MCF 10A (cell line): ENCODE data around the gene SH3BP2. TPM values are rescaled to one million over a fixed set of nuclear protein-coding genes. Genes with fewer than 3 reads are reported as not detected.

ENCODE experiments used
- BruUV-seq: library from RNA; stranded (reverse); fragments of 400-500 nt; replicated peaks from 2 replicates; lab custom pipeline; 2021; lab: Mats Ljungman, UMichigan
- CTCF ChIA-PET: fragments of 300-600 bp; sonication (Branson Sonifier 250); formaldehyde crosslinking; extraction: SDS; loops from one replicate; lab custom pipeline; 2021; ENCODE audit warnings: antibody characterized with exemption, inconsistent platforms; lab: Yijun Ruan, JAX
- POLR2A ChIA-PET: fragments of 300-600, 350-650 bp; sonication (Branson Sonifier 250); formaldehyde crosslinking; extraction: SDS; loops from one replicate; lab custom pipeline; 2020; ENCODE audit warnings: antibody characterized with exemption, inconsistent platforms; lab: Yijun Ruan, JAX
- DNase-seq: peaks from one replicate; pipeline ENCODE4 v3.0.0-alpha.2; 2018; ENCODE audit not compliant: unreplicated experiment
- H3K27ac Mint-ChIP-seq: one replicate; pipeline ENCODE4 v1.8.0; 2022; ENCODE audit warnings: mild to moderate bottlenecking, low read depth, mixed read lengths; ENCODE audit not compliant: unreplicated experiment
- H3K27me3 Mint-ChIP-seq: one replicate; pipeline ENCODE4 v1.8.0; 2022; ENCODE audit warnings: mixed read lengths; ENCODE audit not compliant: insufficient read depth, unreplicated experiment
- H3K36me3 Mint-ChIP-seq: one replicate; pipeline ENCODE4 v1.8.0; 2022; ENCODE audit warnings: mild to moderate bottlenecking, moderate library complexity, mixed read lengths; ENCODE audit not compliant: insufficient read depth, unreplicated experiment
- H3K4me1 Mint-ChIP-seq: one replicate; pipeline ENCODE4 v1.8.0; 2022; ENCODE audit warnings: mixed read lengths; ENCODE audit not compliant: insufficient read depth, unreplicated experiment
- H3K4me3 Mint-ChIP-seq: one replicate; pipeline ENCODE4 v1.8.0; 2022; ENCODE audit warnings: mild to moderate bottlenecking, moderate library complexity, mixed read lengths; ENCODE audit not compliant: unreplicated experiment
- H3K9me3 Mint-ChIP-seq: one replicate; pipeline ENCODE4 v1.8.0; 2022; ENCODE audit warnings: mixed read lengths; ENCODE audit not compliant: unreplicated experiment
- CTCF ChIP-seq: fragments of 200-600 bp; IDR thresholded peaks from one replicate; pipeline ENCODE4 v1.8.0; 2022; ENCODE audit warnings: antibody characterized with exemption, mild to moderate bottlenecking; ENCODE audit not compliant: unreplicated experiment
- intact Hi-C: fragments of 100-400 bp; cut with micrococcal nuclease; formaldehyde crosslinking; loops from 2 replicates; pipeline ENCODE4 v1.14.1; 2022
- total RNA-seq: library from RNA; stranded (reverse); gene quantifications from 2 replicates; pipeline ENCODE4 v1.2.3, GENCODE V29; 2022

Gene SH3BP2
- total RNA-seq, 1 experiment from 2014 or later, result 57.9 TPM

GRCh38 chr4:2823671-2824328 lies 30.9 kb downstream of the SH3BP2 start:
- ChIA-PET CTCF (no interaction called here), POLR2A (interaction anchor here (1.1 kb wide), 1 partner anchor 16 kb away, joined by 4 read pairs; no protein-coding TSS in a partner anchor)
- H3K4me1 Mint-ChIP-seq, result peaks cover 7% of the 10 kb centered on the region
- no peak overlapping the region for H3K27ac Mint-ChIP-seq
- no peak for TF ChIP-seq CTCF
- no peaks in the 10 kb centered on the region for H3K9me3 Mint-ChIP-seq
- H3K36me3 Mint-ChIP-seq, result peaks cover 44% of the 10 kb centered on the region
- H3K27me3 Mint-ChIP-seq, result no peaks in the 10 kb centered on the region
- no peak for DNase-seq
- no peak overlapping the region for H3K4me3 Mint-ChIP-seq
- BruUV-seq, result no TSS peak
- intact Hi-C loops, result no loop called here

- no peak for DNase-seq
- ChIA-PET CTCF (no interaction called here), POLR2A (interaction anchor here (1.1 kb wide), 1 partner anchor 16 kb away, joined by 4 read pairs; no protein-coding TSS in a partner anchor)
- no peak for TF ChIP-seq CTCF
- H3K4me1 Mint-ChIP-seq, result peaks cover 5% of the 10 kb centered on the region
- H3K36me3 Mint-ChIP-seq, result peaks cover 50% of the 10 kb centered on the region
- no peaks in the 10 kb centered on the region for H3K27me3 Mint-ChIP-seq
- intact Hi-C loops, result no loop called here
- no TSS peak for BruUV-seq
- H3K27ac Mint-ChIP-seq, result no peak overlapping the region
- no peaks in the 10 kb centered on the region for H3K9me3 Mint-ChIP-seq
- no peak overlapping the region for H3K4me3 Mint-ChIP-seq
Observed at GRCh38 chr4:2824329-2824835, 31.5 kb downstream of the SH3BP2 start.

GRCh38 chr4:2824836-2825381 lies 32.0 kb downstream of the SH3BP2 start:
- DNase-seq, result no peak
- ChIA-PET CTCF (no interaction called here), POLR2A (interaction anchor here (1.1 kb wide), 1 partner anchor 15 kb away, joined by 4 read pairs; no protein-coding TSS in a partner anchor)
- H3K36me3 Mint-ChIP-seq, result peaks cover 55% of the 10 kb centered on the region
- intact Hi-C loops, result no loop called here
- H3K9me3 Mint-ChIP-seq, result no peaks in the 10 kb centered on the region
- no peak overlapping the region for H3K27ac Mint-ChIP-seq
- no peaks in the 10 kb centered on the region for H3K27me3 Mint-ChIP-seq
- no TSS peak for BruUV-seq
- H3K4me3 Mint-ChIP-seq, result no peak overlapping the region
- TF ChIP-seq CTCF, result no peak
- H3K4me1 Mint-ChIP-seq, result no peaks in the 10 kb centered on the region

GRCh38 chr4:2825740-2826139 lies 32.9 kb downstream of the SH3BP2 start:
- intact Hi-C loops, result no loop called here
- H3K36me3 Mint-ChIP-seq, result peaks cover 56% of the 10 kb centered on the region
- POLR2A ChIA-PET, result no interaction called here
- H3K27ac Mint-ChIP-seq, result no peak overlapping the region
- H3K27me3 Mint-ChIP-seq, result no peaks in the 10 kb centered on the region
- no peaks in the 10 kb centered on the region for H3K9me3 Mint-ChIP-seq
- BruUV-seq, result no TSS peak
- DNase-seq, result no peak
- no peaks in the 10 kb centered on the region for H3K4me1 Mint-ChIP-seq
- H3K4me3 Mint-ChIP-seq, result no peak overlapping the region
- no peak for TF ChIP-seq CTCF
- CTCF ChIA-PET, result no interaction called here
